Tibial nerve (tissue), 4 donors: ENCODE data around the gene C11orf58. TPM values are rescaled to one million over a fixed set of nuclear protein-coding genes. Genes with fewer than 3 reads are reported as not detected.

Source experiments
- DNase-seq, 2 donors: peaks; one replicate each; pipeline ENCODE4 v3.0.0-alpha.2; 2019; ENCODE audit warnings: low spot score in 2 of 2
- H3K27ac ChIP-seq, 4 donors: fragments of 200-600 bp; sonication (generic) in 3 of 4; one replicate each; pipeline ENCODE4 v1.5.1; 2017 to 2019; ENCODE audit warnings: mild to moderate bottlenecking in 1 of 4
- H3K27me3 ChIP-seq, 2 donors: fragments of 200-600 bp; sonication (generic) in 1 of 2; one replicate each; pipeline versions ENCODE4 v1.5.1 to v1.6.0; 2017 to 2019
- H3K36me3 ChIP-seq, 3 donors: fragments of 200-600 bp; sonication (generic); one replicate each; pipeline ENCODE4 v1.5.1; 2018 to 2019
- H3K4me1 ChIP-seq, 4 donors: fragments of 200-600 bp; sonication (generic) in 3 of 4; one replicate each; pipeline ENCODE4 v1.5.1; 2017 to 2019
- H3K4me3 ChIP-seq, 4 donors: fragments of 200-600 bp; sonication (generic) in 3 of 4; one replicate each; pipeline ENCODE4 v1.5.1; 2017 to 2019; ENCODE audit warnings: mild to moderate bottlenecking in 1 of 4, moderate library complexity in 1 of 4
- H3K9me3 ChIP-seq, 4 donors: fragments of 200-600 bp; sonication (generic) in 3 of 4; one replicate each; pipeline ENCODE4 v1.5.1; 2017 to 2019
- EP300 ChIP-seq, 2 donors: sonication (generic); formaldehyde crosslinking; IDR thresholded peaks; one replicate each; pipeline ENCODE4 v1.6.1; 2017; ENCODE audit warnings: antibody characterized with exemption in 2 of 2, mild to moderate bottlenecking in 1 of 2
- POLR2A ChIP-seq, 2 donors: fragments of 450-650 bp; IDR thresholded peaks; one replicate each; pipeline ENCODE4 v1.6.1; 2017; ENCODE audit warnings: antibody characterized with exemption in 2 of 2, mild to moderate bottlenecking in 2 of 2, moderate library complexity in 2 of 2
- WGBS, 2 donors: methylation state at CpG; one replicate each; pipeline ENCODE4 v1.1.5; 2018; 5-methylcytosine and 5-hydroxymethylcytosine counted together
- total RNA-seq, 4 donors: library from RNA; depleted of rRNA; stranded (reverse); fragments of >200 nt; gene quantifications; one replicate each; pipeline ENCODE4 v1.1.0, GENCODE V29; 2016
- TF ChIP-seq, protein P1 (sequence below), 5 experiments: fragments of 200-600 bp in 3 of 5; fragments of 450-650 bp in 2 of 5; sonication (generic) in 3 of 5; IDR thresholded peaks; one replicate each; pipeline ENCODE4 v1.5.1; 2016 to 2019; ENCODE audit warnings: antibody characterized with exemption in 5 of 5, mild to moderate bottlenecking in 3 of 5, moderate library complexity in 2 of 5

The C11orf58 gene
- total RNA-seq, 4 donors from 2014 or later, result 136 to 170 (median 144) TPM

DNA sequence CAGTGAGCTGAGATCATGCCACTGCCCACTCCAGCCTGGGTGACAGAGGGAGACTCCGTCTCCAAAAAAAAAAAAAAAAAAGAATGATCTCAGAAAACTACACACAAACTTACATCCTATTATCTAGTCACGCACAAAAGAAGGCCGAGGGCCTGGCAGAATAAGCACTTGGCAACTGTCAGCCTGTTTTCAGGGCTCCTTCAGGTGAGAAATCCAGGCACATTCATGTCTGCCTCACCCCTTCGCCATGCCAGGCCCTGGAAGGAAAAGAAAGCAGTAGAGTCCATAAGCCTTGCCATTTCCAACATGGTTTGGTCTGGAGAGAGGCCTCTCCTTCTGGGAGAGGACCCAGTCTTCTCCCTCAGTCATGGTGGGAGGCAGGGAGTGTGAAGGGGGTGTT is 30.9 kb downstream of the C11orf58 start:
- Histone ChIP-seq H3K27me3 (no peaks in the 10 kb centered on the region), H3K4me1 (no peaks in the 10 kb centered on the region), H3K36me3 (no peaks in the 10 kb centered on the region), H3K9me3 (no peaks in the 10 kb centered on the region), H3K4me3 (no peak overlapping the region), H3K27ac (no peak overlapping the region)
- TF ChIP-seq, protein P1, sequence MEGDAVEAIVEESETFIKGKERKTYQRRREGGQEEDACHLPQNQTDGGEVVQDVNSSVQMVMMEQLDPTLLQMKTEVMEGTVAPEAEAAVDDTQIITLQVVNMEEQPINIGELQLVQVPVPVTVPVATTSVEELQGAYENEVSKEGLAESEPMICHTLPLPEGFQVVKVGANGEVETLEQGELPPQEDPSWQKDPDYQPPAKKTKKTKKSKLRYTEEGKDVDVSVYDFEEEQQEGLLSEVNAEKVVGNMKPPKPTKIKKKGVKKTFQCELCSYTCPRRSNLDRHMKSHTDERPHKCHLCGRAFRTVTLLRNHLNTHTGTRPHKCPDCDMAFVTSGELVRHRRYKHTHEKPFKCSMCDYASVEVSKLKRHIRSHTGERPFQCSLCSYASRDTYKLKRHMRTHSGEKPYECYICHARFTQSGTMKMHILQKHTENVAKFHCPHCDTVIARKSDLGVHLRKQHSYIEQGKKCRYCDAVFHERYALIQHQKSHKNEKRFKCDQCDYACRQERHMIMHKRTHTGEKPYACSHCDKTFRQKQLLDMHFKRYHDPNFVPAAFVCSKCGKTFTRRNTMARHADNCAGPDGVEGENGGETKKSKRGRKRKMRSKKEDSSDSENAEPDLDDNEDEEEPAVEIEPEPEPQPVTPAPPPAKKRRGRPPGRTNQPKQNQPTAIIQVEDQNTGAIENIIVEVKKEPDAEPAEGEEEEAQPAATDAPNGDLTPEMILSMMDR (IDR thresholded peaks at IDR 0.05), result no peak
- no peak for TF ChIP-seq POLR2A (IDR thresholded peaks at IDR 0.05)
- WGBS, 2 donors, result 92 to 97% methylated on average over 4 of the region's 4 CpGs
- DNase-seq, result no peak

DNA sequence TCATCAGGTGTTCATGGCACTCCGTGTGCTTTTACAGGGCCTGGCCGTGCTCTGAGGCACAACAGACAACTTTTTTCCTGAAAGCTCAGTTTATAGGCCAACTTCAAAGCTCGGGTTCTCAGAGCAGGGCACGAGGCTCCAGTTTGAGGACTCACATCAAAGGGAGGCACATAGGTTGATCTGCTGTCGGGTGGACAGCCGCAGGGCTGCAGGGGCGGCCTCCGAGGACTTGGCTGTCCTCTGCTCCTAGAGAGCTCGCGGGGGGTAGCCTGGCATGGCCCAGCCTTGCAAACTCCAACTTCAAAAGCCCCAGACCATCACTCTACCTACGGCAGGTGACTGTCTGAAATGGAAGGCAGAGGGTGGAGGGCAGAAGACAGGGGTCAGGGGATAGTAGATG is 31.6 kb downstream of the C11orf58 start:
- 67 to 73% methylated on average over 10 to 11 of the region's 11 CpGs for WGBS, 2 donors
- Histone ChIP-seq H3K4me3 (no peak overlapping the region), H3K36me3 (no peaks in the 10 kb centered on the region), H3K27me3 (no peaks in the 10 kb centered on the region), H3K27ac (no peak overlapping the region), H3K4me1 (no peaks in the 10 kb centered on the region), H3K9me3 (no peaks in the 10 kb centered on the region)
- TF ChIP-seq EP300 (IDR thresholded peaks at IDR 0.05) (no peak), POLR2A (IDR thresholded peaks at IDR 0.05) (no peak)
- TF ChIP-seq, protein P1 (IDR thresholded peaks at IDR 0.05), result no peak
- no peak for DNase-seq

- 91 to 92% methylated on average over 12 of the region's 12 CpGs for WGBS, 2 donors
These were observed 33.1 kb downstream of the C11orf58 start for GRCh38 chr11:16771350-16772140.

GRCh38 chr11:16772141-16772512 is 33.7 kb downstream of the C11orf58 start:
- peaks cover 0 to 11% (median 0%) of the 10 kb centered on the region in 3 donors for H3K36me3 ChIP-seq
- no peaks in the 10 kb centered on the region for H3K27me3 ChIP-seq
- TF ChIP-seq POLR2A (IDR thresholded peaks at IDR 0.05) (no peak), EP300 (IDR thresholded peaks at IDR 0.05) (no peak)
- TF ChIP-seq, protein P1 (IDR thresholded peaks at IDR 0.05), result no peak
- no peak overlapping the region for H3K27ac ChIP-seq
- no peak overlapping the region for H3K4me3 ChIP-seq
- H3K4me1 ChIP-seq, result peaks cover 0 to 8% (median 0%) of the 10 kb centered on the region in 4 donors
- no peak for DNase-seq
- 92 to 100% methylated on average over 2 of the region's 2 CpGs for WGBS, 2 donors
- no peaks in the 10 kb centered on the region for H3K9me3 ChIP-seq

More at GRCh38 chr11:16771350-16772140, 33.1 kb downstream of the C11orf58 start:
- H3K9me3 ChIP-seq, result no peaks in the 10 kb centered on the region
- H3K27me3 ChIP-seq, result no peaks in the 10 kb centered on the region
- no peak overlapping the region for H3K27ac ChIP-seq
- peaks cover 0 to 5% (median 0%) of the 10 kb centered on the region in 3 donors for H3K36me3 ChIP-seq
- no peak overlapping the region for H3K4me3 ChIP-seq
- DNase-seq, result no peak
- TF ChIP-seq, protein P1 (IDR thresholded peaks at IDR 0.05), result no peak
- no peak for TF ChIP-seq EP300 (IDR thresholded peaks at IDR 0.05)
- no peak for TF ChIP-seq POLR2A (IDR thresholded peaks at IDR 0.05)
- H3K4me1 ChIP-seq, result peaks cover 0 to 2% (median 0%) of the 10 kb centered on the region in 4 donors
